ENCODE results near the gene DVL3. TPM values are rescaled to one million over a fixed set of nuclear protein-coding genes. Genes with fewer than 3 reads are reported as not detected.

DVL3 gene
- polyA plus RNA-seq, 1 donor from 2014 or later = 78.9 TPM

DNA sequence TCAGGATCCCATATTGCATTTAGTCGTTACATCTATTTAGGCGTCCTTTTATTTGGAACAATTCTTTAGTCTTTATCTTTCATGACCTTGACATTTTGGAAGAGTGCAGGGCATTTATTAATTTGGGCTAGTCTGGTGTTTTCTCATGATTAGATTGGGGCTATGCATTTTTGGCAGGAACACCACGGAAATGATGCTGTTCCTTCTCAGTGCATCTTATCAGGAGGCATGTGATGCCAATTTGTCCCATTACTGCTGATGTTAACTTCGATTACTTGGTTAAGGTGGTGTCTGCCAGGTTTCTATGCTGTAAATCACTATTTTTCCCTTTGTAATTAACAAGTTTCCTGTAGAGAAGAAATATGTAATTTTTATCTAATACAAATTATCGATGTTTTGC, 56.1 kb downstream of the DVL3 start:
- TF ChIP-seq EZH2 (IDR thresholded peaks at IDR 0.05; ENCODE audit: borderline replicate concordance, insufficient read depth, low read length, poor library complexity, severe bottlenecking) = no peak
- no peak for TF ChIP-seq RAD21 (conservative IDR thresholded peaks at IDR 0.05)
- TF ChIP-seq MXI1 (conservative IDR thresholded peaks at IDR 0.05; ENCODE audit: poor library complexity, severe bottlenecking) = no peak
- TF ChIP-seq, protein P1, sequence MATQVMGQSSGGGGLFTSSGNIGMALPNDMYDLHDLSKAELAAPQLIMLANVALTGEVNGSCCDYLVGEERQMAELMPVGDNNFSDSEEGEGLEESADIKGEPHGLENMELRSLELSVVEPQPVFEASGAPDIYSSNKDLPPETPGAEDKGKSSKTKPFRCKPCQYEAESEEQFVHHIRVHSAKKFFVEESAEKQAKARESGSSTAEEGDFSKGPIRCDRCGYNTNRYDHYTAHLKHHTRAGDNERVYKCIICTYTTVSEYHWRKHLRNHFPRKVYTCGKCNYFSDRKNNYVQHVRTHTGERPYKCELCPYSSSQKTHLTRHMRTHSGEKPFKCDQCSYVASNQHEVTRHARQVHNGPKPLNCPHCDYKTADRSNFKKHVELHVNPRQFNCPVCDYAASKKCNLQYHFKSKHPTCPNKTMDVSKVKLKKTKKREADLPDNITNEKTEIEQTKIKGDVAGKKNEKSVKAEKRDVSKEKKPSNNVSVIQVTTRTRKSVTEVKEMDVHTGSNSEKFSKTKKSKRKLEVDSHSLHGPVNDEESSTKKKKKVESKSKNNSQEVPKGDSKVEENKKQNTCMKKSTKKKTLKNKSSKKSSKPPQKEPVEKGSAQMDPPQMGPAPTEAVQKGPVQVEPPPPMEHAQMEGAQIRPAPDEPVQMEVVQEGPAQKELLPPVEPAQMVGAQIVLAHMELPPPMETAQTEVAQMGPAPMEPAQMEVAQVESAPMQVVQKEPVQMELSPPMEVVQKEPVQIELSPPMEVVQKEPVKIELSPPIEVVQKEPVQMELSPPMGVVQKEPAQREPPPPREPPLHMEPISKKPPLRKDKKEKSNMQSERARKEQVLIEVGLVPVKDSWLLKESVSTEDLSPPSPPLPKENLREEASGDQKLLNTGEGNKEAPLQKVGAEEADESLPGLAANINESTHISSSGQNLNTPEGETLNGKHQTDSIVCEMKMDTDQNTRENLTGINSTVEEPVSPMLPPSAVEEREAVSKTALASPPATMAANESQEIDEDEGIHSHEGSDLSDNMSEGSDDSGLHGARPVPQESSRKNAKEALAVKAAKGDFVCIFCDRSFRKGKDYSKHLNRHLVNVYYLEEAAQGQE (IDR thresholded peaks at IDR 0.05; ENCODE audit: borderline replicate concordance) = no peak
- TF ChIP-seq TAF1 (IDR thresholded peaks at IDR 0.05; ENCODE audit: low read depth) = no peak
- no peak for TF ChIP-seq SMC3 (conservative IDR thresholded peaks at IDR 0.05; ENCODE audit: poor library complexity)
- TF ChIP-seq POLR2AphosphoS5 (IDR thresholded peaks at IDR 0.05) = no peak
- no peak for TF ChIP-seq EP300 (conservative IDR thresholded peaks at IDR 0.05; ENCODE audit: poor library complexity, severe bottlenecking)
- TF ChIP-seq, protein P2, sequence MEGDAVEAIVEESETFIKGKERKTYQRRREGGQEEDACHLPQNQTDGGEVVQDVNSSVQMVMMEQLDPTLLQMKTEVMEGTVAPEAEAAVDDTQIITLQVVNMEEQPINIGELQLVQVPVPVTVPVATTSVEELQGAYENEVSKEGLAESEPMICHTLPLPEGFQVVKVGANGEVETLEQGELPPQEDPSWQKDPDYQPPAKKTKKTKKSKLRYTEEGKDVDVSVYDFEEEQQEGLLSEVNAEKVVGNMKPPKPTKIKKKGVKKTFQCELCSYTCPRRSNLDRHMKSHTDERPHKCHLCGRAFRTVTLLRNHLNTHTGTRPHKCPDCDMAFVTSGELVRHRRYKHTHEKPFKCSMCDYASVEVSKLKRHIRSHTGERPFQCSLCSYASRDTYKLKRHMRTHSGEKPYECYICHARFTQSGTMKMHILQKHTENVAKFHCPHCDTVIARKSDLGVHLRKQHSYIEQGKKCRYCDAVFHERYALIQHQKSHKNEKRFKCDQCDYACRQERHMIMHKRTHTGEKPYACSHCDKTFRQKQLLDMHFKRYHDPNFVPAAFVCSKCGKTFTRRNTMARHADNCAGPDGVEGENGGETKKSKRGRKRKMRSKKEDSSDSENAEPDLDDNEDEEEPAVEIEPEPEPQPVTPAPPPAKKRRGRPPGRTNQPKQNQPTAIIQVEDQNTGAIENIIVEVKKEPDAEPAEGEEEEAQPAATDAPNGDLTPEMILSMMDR (IDR thresholded peaks at IDR 0.05; ENCODE audit: poor library complexity, severe bottlenecking) = no peak
- Histone ChIP-seq H3K4me2 (ENCODE audit: low read length) (no peak overlapping the region), H3K79me2 (replicated peaks; ENCODE audit: insufficient read depth, low read length) (no peaks in the 10 kb centered on the region), H4K20me1 (ENCODE audit: insufficient read depth) (no peaks in the 10 kb centered on the region), H3K4me3 (ENCODE audit: low read length) (no peak overlapping the region), H2AFZ (ENCODE audit: low read depth, low read length) (no peak overlapping the region), H3K27ac (ENCODE audit: low read length) (no peak overlapping the region), H3K27me3 (ENCODE audit: insufficient read depth, low read depth, low read length) (no peaks in the 10 kb centered on the region), H3K9me2 (ENCODE audit: insufficient read depth, low read length) (no peaks in the 10 kb centered on the region), H3K9ac (ENCODE audit: low read length) (no peak overlapping the region), H3K36me3 (ENCODE audit: insufficient read depth, low read length) (no peaks in the 10 kb centered on the region), H3K9me3 (ENCODE audit: low read length) (no peaks in the 10 kb centered on the region), H3F3A (ENCODE audit: insufficient read depth, low read length, poor library complexity, severe bottlenecking) (no peaks in the 10 kb centered on the region)

DNA sequence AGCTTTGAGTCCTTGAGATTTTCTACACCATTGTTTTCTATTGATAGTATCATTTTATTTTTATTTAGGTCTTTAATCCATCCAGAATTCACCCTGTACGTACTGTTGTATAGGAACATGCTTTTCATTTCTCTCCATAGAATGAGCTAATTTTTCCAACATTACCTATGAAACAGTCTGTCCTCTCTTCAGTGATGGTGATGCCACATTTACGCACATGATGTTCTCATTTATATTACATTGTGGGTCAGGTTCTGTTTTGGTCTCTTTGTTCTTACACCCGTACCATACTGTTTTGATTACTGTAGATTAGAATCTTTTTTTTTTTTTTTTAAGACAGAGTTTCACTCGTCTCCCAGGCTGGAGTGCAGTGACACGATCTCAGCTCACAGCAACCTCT, 56.5 kb downstream of the DVL3 start:
- Histone ChIP-seq H3F3A (ENCODE audit: insufficient read depth, low read length, poor library complexity, severe bottlenecking) (no peaks in the 10 kb centered on the region), H3K4me2 (ENCODE audit: low read length) (no peak overlapping the region), H3K4me3 (ENCODE audit: low read length) (no peak overlapping the region), H3K27me3 (ENCODE audit: insufficient read depth, low read depth, low read length) (no peaks in the 10 kb centered on the region), H2AFZ (ENCODE audit: low read depth, low read length) (no peak overlapping the region), H3K27ac (ENCODE audit: low read length) (no peak overlapping the region), H3K9me3 (ENCODE audit: low read length) (no peaks in the 10 kb centered on the region), H3K9me2 (ENCODE audit: insufficient read depth, low read length) (no peaks in the 10 kb centered on the region), H4K20me1 (ENCODE audit: insufficient read depth) (no peaks in the 10 kb centered on the region), H3K79me2 (replicated peaks; ENCODE audit: insufficient read depth, low read length) (no peaks in the 10 kb centered on the region), H3K36me3 (ENCODE audit: insufficient read depth, low read length) (no peaks in the 10 kb centered on the region), H3K9ac (ENCODE audit: low read length) (no peak overlapping the region)
- no peak for TF ChIP-seq TAF1 (IDR thresholded peaks at IDR 0.05; ENCODE audit: low read depth)
- no peak for TF ChIP-seq EP300 (conservative IDR thresholded peaks at IDR 0.05; ENCODE audit: poor library complexity, severe bottlenecking)
- TF ChIP-seq, protein P2 (IDR thresholded peaks at IDR 0.05; ENCODE audit: poor library complexity, severe bottlenecking) = no peak
- no peak for TF ChIP-seq EZH2 (IDR thresholded peaks at IDR 0.05; ENCODE audit: borderline replicate concordance, insufficient read depth, low read length, poor library complexity, severe bottlenecking)
- no peak for TF ChIP-seq POLR2AphosphoS5 (IDR thresholded peaks at IDR 0.05)
- TF ChIP-seq SMC3 (conservative IDR thresholded peaks at IDR 0.05; ENCODE audit: poor library complexity) = no peak
- TF ChIP-seq, protein P1 (IDR thresholded peaks at IDR 0.05; ENCODE audit: borderline replicate concordance) = no peak
- no peak for TF ChIP-seq RAD21 (conservative IDR thresholded peaks at IDR 0.05)
- TF ChIP-seq MXI1 (conservative IDR thresholded peaks at IDR 0.05; ENCODE audit: poor library complexity, severe bottlenecking) = no peak

Measured in neural cell (in vitro differentiated cells).